Kidney epithelial cell (primary cell): ENCODE measurements around the gene UNK. TPM values are rescaled to one million over a fixed set of nuclear protein-coding genes. Genes with fewer than 3 reads are reported as not detected.

Source experiments
- DNase-seq: peaks from one replicate; pipeline ENCODE4 v3.0.0-alpha.2; 2010; ENCODE audit warnings: low read depth
- H3K27me3 ChIP-seq: 2 replicates; pipeline ENCODE4 v1.6.0; 2011; ENCODE audit warnings: low read length; ENCODE audit not compliant: control insufficient read depth, insufficient read depth
- H3K36me3 ChIP-seq: 2 replicates; pipeline ENCODE4 v1.5.1; 2011; ENCODE audit warnings: low read length; ENCODE audit not compliant: control insufficient read depth, insufficient read depth
- H3K4me3 ChIP-seq: 2 replicates; pipeline ENCODE4 v1.5.1; 2011; ENCODE audit warnings: low read depth, mild to moderate bottlenecking, control low read depth, low read length
- total RNA-seq: library from RNA; depleted of rRNA; stranded (reverse); fragments of >200 nt; gene quantifications from 2 replicates; pipeline ENCODE4 v1.2.3, GENCODE V29; 2015
- TF ChIP-seq, protein P1 (sequence below): IDR thresholded peaks from 2 replicates; pipeline ENCODE4 v1.5.1; 2011; ENCODE audit warnings: mild to moderate bottlenecking, moderate library complexity, low read length, control low read depth, inconsistent platforms; ENCODE audit not compliant: insufficient read depth, poor library complexity, severe bottlenecking

The UNK gene
- total RNA-seq, 1 donor from 2014 or later: 18.6 TPM

DNA sequence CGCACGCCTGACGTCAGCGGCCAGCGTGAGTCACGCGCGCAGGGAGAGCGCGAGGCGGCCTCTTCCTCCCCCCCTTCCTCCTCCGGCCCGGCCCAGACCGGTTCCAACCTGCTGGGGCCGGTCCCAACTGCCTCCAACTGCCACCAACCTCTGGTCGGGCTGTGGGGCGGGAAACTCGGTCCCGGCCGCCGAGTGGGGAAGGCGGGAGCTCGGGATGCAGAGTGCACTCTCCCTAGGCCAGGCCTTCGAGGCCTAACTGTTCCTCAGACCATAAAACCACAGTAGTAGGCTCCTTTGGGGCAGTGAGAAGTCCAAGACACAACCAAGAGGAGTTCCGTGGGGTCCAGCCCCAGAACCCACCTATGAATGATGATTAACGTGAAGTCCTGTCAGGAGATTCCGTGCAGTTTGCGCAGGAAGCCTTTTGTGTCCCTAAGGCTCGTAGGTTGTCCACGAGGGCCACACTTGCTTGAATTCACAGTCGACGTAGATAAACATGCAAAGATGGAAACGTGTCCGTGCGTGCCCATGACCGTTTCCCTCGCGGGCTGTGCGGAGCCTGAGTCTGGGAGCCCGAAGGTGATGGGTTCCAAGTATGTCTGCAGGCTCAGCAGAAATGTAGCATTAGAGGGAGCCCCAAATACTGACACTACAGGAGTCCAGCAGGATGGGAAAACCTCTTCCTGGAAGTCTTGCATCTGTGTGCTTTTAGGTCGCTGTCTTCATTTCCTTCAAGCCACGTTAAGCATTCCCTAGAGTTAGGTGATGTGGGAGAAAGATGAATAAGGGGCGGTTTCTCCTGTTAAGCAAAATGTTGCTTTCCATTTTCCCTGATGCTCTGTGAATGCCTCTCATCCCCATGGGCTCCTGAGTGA is 647 bp downstream of the UNK start:
- Histone ChIP-seq H3K36me3 (no peaks in the 10 kb centered on the region), H3K27me3 (no peaks in the 10 kb centered on the region), H3K4me3 (peak overlapping the region; percentile 70)
- TF ChIP-seq, protein P1, sequence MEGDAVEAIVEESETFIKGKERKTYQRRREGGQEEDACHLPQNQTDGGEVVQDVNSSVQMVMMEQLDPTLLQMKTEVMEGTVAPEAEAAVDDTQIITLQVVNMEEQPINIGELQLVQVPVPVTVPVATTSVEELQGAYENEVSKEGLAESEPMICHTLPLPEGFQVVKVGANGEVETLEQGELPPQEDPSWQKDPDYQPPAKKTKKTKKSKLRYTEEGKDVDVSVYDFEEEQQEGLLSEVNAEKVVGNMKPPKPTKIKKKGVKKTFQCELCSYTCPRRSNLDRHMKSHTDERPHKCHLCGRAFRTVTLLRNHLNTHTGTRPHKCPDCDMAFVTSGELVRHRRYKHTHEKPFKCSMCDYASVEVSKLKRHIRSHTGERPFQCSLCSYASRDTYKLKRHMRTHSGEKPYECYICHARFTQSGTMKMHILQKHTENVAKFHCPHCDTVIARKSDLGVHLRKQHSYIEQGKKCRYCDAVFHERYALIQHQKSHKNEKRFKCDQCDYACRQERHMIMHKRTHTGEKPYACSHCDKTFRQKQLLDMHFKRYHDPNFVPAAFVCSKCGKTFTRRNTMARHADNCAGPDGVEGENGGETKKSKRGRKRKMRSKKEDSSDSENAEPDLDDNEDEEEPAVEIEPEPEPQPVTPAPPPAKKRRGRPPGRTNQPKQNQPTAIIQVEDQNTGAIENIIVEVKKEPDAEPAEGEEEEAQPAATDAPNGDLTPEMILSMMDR: no peak
- no peak for DNase-seq

DNA sequence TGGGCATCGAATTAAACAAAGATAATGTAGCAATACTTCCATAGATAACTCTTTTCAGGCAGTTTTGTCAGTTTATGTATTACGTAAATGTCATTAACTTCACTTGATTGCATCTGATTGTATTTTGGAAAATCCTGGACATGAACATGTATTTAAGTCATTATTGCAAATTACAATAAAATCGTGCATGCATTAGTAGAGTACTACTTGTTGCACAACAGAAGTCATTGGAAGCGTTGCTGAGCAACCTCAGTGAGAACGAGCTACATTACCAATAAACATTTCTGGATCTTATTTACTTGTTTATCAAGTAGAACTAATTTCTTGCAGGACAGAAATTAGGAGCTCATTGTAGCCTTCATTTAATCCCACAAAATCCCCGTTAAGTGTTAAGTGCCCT is 6.6 kb downstream of the UNK start:
- no peak overlapping the region for H3K4me3 ChIP-seq
- no peaks in the 10 kb centered on the region for H3K27me3 ChIP-seq
- TF ChIP-seq, protein P1: no peak
- no peak for DNase-seq
- peaks cover 2% of the 10 kb centered on the region for H3K36me3 ChIP-seq

DNA sequence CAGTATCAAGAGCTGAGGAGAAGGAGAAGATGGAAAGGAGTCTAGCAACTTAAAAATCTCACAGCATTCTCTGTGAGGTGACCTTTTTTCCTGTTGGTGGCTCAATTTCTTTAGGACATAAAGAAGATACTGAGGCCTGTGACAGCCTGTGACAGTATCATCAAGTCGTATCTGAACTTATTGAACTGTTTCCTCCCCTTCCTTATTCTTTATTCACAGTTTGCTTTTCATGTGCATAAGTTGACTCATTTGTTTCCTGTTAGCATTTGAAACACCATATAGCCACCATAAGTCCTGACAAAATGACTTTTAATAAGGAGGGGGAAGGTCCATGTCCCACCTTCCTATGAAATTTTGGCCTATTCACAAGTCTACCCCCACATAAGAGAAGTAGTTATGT is 8.9 kb downstream of the UNK start:
- TF ChIP-seq, protein P1: no peak
- Histone ChIP-seq H3K4me3 (no peak overlapping the region), H3K36me3 (peaks cover 4% of the 10 kb centered on the region), H3K27me3 (no peaks in the 10 kb centered on the region)
- DNase-seq: no peak

DNA sequence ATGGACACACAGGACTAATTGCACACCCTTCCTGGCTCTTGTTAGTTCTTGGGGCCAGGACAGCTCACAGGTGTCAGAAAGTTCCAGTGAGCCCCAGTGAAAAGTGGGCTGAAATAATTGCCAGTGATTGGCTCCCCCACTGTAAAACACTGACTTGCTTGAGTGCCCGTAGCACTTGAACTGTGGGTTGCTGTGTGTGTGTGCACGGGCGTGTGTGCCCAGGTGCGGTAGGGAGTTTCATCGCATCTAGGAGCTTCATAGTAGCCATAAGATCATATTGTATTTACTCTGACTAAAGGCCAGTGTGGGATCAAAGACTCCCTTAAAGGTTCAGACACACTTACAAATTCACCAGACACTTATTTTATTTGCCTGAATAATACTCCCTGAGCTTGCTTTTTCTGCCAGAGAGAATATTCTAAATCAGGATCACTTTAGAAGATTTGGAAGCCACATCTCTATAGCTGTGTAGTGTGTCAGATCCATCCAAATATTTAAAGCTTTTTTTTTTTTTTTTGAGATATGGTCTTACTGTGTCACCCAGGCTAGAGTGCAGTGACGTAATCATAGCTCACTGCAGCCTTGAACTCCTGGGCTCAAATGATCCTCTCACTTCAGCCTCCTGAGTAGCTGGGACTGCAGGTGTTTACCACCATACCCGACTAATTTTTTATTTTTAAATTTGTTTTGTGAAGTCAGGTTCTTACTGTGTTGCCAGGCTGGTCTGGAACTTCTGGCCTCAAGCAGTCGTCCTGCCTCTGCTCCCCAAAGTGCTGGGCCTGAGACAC is 11.4 kb downstream of the UNK start:
- H3K27me3 ChIP-seq: no peaks in the 10 kb centered on the region
- H3K4me3 ChIP-seq: no peak overlapping the region
- H3K36me3 ChIP-seq: peaks cover 4% of the 10 kb centered on the region
- DNase-seq: no peak
- TF ChIP-seq, protein P1: no peak

DNA sequence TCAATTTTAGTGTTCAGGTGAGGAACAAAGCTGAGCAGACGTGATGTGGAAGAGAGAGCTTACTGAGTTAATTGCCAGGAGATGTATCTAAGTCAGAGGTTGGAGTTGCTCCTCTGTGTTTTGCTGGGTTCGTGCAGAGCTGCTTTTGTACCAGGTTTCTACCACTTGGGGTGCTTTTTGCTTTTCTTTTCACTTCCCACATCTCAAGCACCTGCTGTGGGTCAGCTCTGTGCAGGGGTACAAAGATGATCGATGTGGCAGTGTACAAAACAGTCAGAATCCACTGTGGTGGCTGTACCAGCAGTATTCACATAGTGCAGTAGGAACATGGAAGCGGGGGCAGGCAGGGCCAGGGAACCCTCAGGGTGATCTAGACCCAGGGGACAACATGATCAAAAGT is 14.8 kb downstream of the UNK start:
- TF ChIP-seq, protein P1: no peak
- Histone ChIP-seq H3K4me3 (no peak overlapping the region), H3K36me3 (peaks cover 2% of the 10 kb centered on the region), H3K27me3 (no peaks in the 10 kb centered on the region)
- DNase-seq: no peak
